Measurements from ENCODE around the gene OTX1. TPM values are rescaled to one million over a fixed set of nuclear protein-coding genes. Genes with fewer than 3 reads are reported as not detected.

The OTX1 gene
- total RNA-seq, 1 donor from 2014 or later, result not detected

- ATAC-seq, result no peak
- DNase-seq (ENCODE audit: missing footprints), result no peak
- intact Hi-C loops (cut with DNase I), result no loop called here
Observed at GRCh38 chr2:63092857-63093256, 42.2 kb downstream of the OTX1 start.

GRCh38 chr2:63093502-63093901 is 42.9 kb downstream of the OTX1 start:
- intact Hi-C loops (cut with DNase I), result no loop called here
- ATAC-seq (no peak), DNase-seq (ENCODE audit: missing footprints) (no peak)

GRCh38 chr2:63096491-63096890 is 45.9 kb downstream of the OTX1 start:
- intact Hi-C loops (cut with DNase I), result no loop called here
- ATAC-seq (no peak), DNase-seq (ENCODE audit: missing footprints) (no peak)

GRCh38 chr2:63099032-63099431 is 48.4 kb downstream of the OTX1 start:
- no peak for ATAC-seq
- no peak for DNase-seq (ENCODE audit: missing footprints)
- intact Hi-C loops (cut with DNase I), result no loop called here

GRCh38 chr2:63101954-63102353 is 51.3 kb downstream of the OTX1 start:
- ATAC-seq, result no peak
- intact Hi-C loops (cut with DNase I), result no loop called here

GRCh38 chr2:63104482-63104881 is 53.9 kb downstream of the OTX1 start:
- intact Hi-C loops (cut with DNase I), result no loop called here
- DNase-seq (ENCODE audit: missing footprints), result no peak
- ATAC-seq, result no peak

More at GRCh38 chr2:63101954-63102353, 51.3 kb downstream of the OTX1 start:
- no peak for DNase-seq (ENCODE audit: missing footprints)
